Upper lobe of left lung (tissue), 4 donors: ENCODE measurements around the gene TRAF5.

Experiments used
- EP300 ChIP-seq, 4 donors: sonication (generic); formaldehyde crosslinking; IDR thresholded peaks; one replicate each; pipeline ENCODE4 v1.5.1; 2017; ENCODE audit warnings: antibody characterized with exemption in 4 of 4, control low read depth in 2 of 4
- POLR2A ChIP-seq, 4 donors: fragments of 450-650 bp; IDR thresholded peaks; one replicate each; pipeline ENCODE4 v1.5.1; 2016 to 2017; ENCODE audit warnings: antibody characterized with exemption in 4 of 4, mild to moderate bottlenecking in 2 of 4
- POLR2AphosphoS5 ChIP-seq, 2 donors: sonication (generic); formaldehyde crosslinking; IDR thresholded peaks; one replicate each; pipeline ENCODE4 v1.5.1; 2017; ENCODE audit warnings: antibody characterized with exemption in 2 of 2
- TF ChIP-seq, protein P1 (sequence below), 6 experiments: fragments of 450-650 bp in 4 of 6; fragments of 200-600 bp in 2 of 6; sonication (generic) in 2 of 6; IDR thresholded peaks; one replicate each; pipeline ENCODE4 v1.5.1; 2016 to 2019; ENCODE audit warnings: antibody characterized with exemption in 6 of 6

DNA sequence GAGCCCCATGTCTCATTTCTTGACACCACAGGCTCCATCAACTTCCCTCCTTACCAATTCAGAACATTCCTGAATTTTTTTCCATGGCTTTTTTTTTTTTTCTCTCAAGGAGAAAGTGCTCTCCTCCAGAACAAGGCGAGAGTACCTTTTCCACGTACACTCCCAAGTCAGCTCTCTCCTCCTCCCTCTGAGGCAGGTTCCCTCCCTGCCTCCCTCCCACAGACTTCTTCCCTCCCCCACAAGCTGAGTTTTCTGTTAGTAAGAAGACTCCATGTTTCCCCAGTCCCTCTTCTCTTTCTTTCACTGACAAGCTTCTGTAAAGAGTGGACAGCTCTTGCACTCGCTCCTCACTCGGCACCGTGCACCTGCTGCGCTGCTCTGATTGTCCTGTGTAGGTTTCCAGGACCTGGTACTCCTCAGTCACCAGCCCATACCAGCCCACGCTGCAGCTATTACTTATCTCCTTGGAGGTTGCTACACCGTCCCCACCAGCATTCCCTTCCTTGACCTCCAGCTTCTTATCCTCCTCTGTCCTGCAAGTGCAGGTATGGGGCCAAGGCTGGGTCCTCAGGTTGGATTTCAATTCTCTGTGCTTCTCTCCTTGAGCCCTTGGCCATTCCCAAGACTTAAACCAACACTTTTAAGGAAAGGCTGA, 3.8 kb downstream of the TRAF5 start:
- TF ChIP-seq, protein P1, sequence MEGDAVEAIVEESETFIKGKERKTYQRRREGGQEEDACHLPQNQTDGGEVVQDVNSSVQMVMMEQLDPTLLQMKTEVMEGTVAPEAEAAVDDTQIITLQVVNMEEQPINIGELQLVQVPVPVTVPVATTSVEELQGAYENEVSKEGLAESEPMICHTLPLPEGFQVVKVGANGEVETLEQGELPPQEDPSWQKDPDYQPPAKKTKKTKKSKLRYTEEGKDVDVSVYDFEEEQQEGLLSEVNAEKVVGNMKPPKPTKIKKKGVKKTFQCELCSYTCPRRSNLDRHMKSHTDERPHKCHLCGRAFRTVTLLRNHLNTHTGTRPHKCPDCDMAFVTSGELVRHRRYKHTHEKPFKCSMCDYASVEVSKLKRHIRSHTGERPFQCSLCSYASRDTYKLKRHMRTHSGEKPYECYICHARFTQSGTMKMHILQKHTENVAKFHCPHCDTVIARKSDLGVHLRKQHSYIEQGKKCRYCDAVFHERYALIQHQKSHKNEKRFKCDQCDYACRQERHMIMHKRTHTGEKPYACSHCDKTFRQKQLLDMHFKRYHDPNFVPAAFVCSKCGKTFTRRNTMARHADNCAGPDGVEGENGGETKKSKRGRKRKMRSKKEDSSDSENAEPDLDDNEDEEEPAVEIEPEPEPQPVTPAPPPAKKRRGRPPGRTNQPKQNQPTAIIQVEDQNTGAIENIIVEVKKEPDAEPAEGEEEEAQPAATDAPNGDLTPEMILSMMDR (IDR thresholded peaks at IDR 0.05) = no peak
- TF ChIP-seq POLR2A (IDR thresholded peaks at IDR 0.05) (no peak), POLR2AphosphoS5 (IDR thresholded peaks at IDR 0.05) (no peak), EP300 (IDR thresholded peaks at IDR 0.05) (no peak)
